HG03460 (cell line): ENCODE data around the gene RPL36A.

Experiments used
- ATAC-seq: cut with Tn5 transposase; IDR thresholded peaks from one replicate; pipeline ENCODE4 v1.9.1; 2021; ENCODE audit not compliant: unreplicated experiment

Gene RPL36A

GRCh38 chrX:101390664-101391525 is at the start of gene RPL36A:
Gene RPL36A (plus strand): TSS chrX:101391011. CDS start chrX:101391044, 33 bp downstream.
- peak; percentile 78 for ATAC-seq

GRCh38 chrX:101347859-101348451 is 42.9 kb upstream of the RPL36A start:
- ATAC-seq = peak; percentile 2

- ATAC-seq = peak; percentile 97
These were observed 42.2 kb upstream of the RPL36A start, which contains the start of gene TIMM8A for GRCh38 chrX:101348452-101349192. Gene TIMM8A (minus strand): TSS chrX:101348742. CDS start chrX:101348664, 78 bp downstream.

- no peak for ATAC-seq
These were observed 41.6 kb upstream of the RPL36A start for GRCh38 chrX:101349193-101349562.

- ATAC-seq = no peak
These were observed 33.5 kb upstream of the RPL36A start for GRCh38 chrX:101357166-101357795.

- no peak for ATAC-seq
These were observed 30.8 kb upstream of the RPL36A start for GRCh38 chrX:101359966-101360365.

GRCh38 chrX:101360390-101360789 is 30.4 kb upstream of the RPL36A start:
- no peak for ATAC-seq

GRCh38 chrX:101362116-101362515 is 28.7 kb upstream of the RPL36A start:
- ATAC-seq = no peak

- ATAC-seq = no peak
These were observed 28.1 kb upstream of the RPL36A start for GRCh38 chrX:101362757-101363156.

GRCh38 chrX:101365301-101365795 is 25.5 kb upstream of the RPL36A start:
- ATAC-seq = no peak

- no peak for ATAC-seq
These were observed 22.0 kb upstream of the RPL36A start for GRCh38 chrX:101368800-101369199.

- no peak for ATAC-seq
These were observed 21.1 kb upstream of the RPL36A start for GRCh38 chrX:101369687-101370086.

- ATAC-seq = peak; percentile 77
These were observed 19.8 kb upstream of the RPL36A start for GRCh38 chrX:101370888-101371504.

- no peak for ATAC-seq
These were observed 13.3 kb upstream of the RPL36A start for GRCh38 chrX:101377547-101377946.

- peak; percentile 68 for ATAC-seq
These were observed 7.1 kb upstream of the RPL36A start for GRCh38 chrX:101383679-101384205.

- ATAC-seq = no peak
These were observed 5.7 kb upstream of the RPL36A start for GRCh38 chrX:101385026-101385684.

- ATAC-seq = peak; percentile 61
These were observed 4.8 kb upstream of the RPL36A start, which contains the start of gene BTK for GRCh38 chrX:101385795-101386541. Gene BTK (minus strand): TSS chrX:101386191. CDS start chrX:101375284, 10,907 bp downstream.

GRCh38 chrX:101386542-101386885 is 4.3 kb upstream of the RPL36A start:
- ATAC-seq = no peak

GRCh38 chrX:101388604-101389003 is 2.2 kb upstream of the RPL36A start:
- ATAC-seq = no peak
